Adrenal gland (tissue), 12 donors: ENCODE data around the gene CPSF4. TPM values are rescaled to one million over a fixed set of nuclear protein-coding genes. Genes with fewer than 3 reads are reported as not detected.
"Not testable (repeated sequence)": the region's sequence is repeated elsewhere in the genome, so short reads cannot be mapped to it uniquely, and the experiment has no call there.

ENCODE experiments used
- DNase-seq, 7 donors: peaks; one replicate each; pipeline ENCODE4 v3.0.0-alpha.2; 2019 to 2020
- H3K27ac ChIP-seq, 5 donors: fragments of 200-600 bp; sonication (generic) in 4 of 5; 1 replicate in 3 of 5; 2 replicates in 2 of 5; pipeline versions ENCODE4 v1.5.1 to v1.8.0; 2016 to 2020; ENCODE audit warnings: mild to moderate bottlenecking in 1 of 5
- H3K27me3 ChIP-seq: fragments of 200-600 bp; 2 replicates; pipeline ENCODE4 v1.8.0; 2021
- H3K36me3 ChIP-seq, 2 donors: fragments of 200-600 bp; replicated peaks in 1 of 2; 1 replicate in 1 of 2; 2 replicates in 1 of 2; pipeline versions ENCODE4 v1.5.1 to v1.8.0; 2018 to 2022
- H3K4me1 ChIP-seq, 2 donors: fragments of 200-600 bp; replicated peaks in 1 of 2; 1 replicate in 1 of 2; 2 replicates in 1 of 2; pipeline versions ENCODE4 v1.5.1 to v1.8.0; 2018 to 2021
- H3K4me3 ChIP-seq, 4 donors: fragments of 200-600 bp; sonication (generic) in 3 of 4; one replicate each; pipeline ENCODE4 v1.5.1; 2016 to 2018
- H3K9me3 ChIP-seq, 3 donors: fragments of 200-600 bp; sonication (generic) in 1 of 3; replicated peaks in 1 of 3; 1 replicate in 2 of 3; 2 replicates in 1 of 3; pipeline versions ENCODE4 v1.5.1 to v1.8.0; 2016 to 2021
- CTCF ChIP-seq, 6 experiments: fragments of 450-650 bp in 4 of 6; fragments of 200-600 bp in 2 of 6; sonication (generic) in 1 of 6; IDR thresholded peaks; 1 replicate in 5 of 6; 2 replicates in 1 of 6; pipeline versions ENCODE4 v1.5.1 to v1.8.0; 2016 to 2021; ENCODE audit warnings: antibody characterized with exemption in 6 of 6, mild to moderate bottlenecking in 2 of 6, moderate library complexity in 1 of 6
- POLR2A ChIP-seq, 2 donors: fragments of 450-650 bp; IDR thresholded peaks; one replicate each; pipeline ENCODE4 v1.6.1; 2017; ENCODE audit warnings: antibody characterized with exemption in 2 of 2, mild to moderate bottlenecking in 2 of 2, moderate library complexity in 1 of 2
- WGBS, 4 donors: extraction: QIAGEN DNeasy Blood & Tissue Kit in 2 of 4; methylation state at CpG; one replicate each; pipeline versions ENCODE4 v1.1.5 to v1.1.7; 2013 to 2017; 5-methylcytosine and 5-hydroxymethylcytosine counted together
- intact Hi-C, 2 donors: fragments of 100-400 bp; cut with DNase I; formaldehyde crosslinking; loops; one replicate each; pipeline versions ENCODE4 v1.14.1 to v1.15.0; 2022 to 2023
- polyA plus RNA-seq, 3 donors: library from polyadenylated mRNA; stranded (reverse); fragments of 200-250 nt in 2 of 3; fragments of 350-450 nt in 1 of 3; fragmentation: Illumina TruSeq in 1 of 3; extraction: RNeasy Lipid Tissue Mini Kit (QIAGEN cat#74804) in 1 of 3; gene quantifications; one replicate each; pipeline ENCODE4 v1.2.3, GENCODE V29; 2013 to 2014
- total RNA-seq, 9 donors: library from RNA; depleted of rRNA in 4 of 9; stranded (reverse); fragments of >200 nt in 4 of 9; fragments of 120-200 nt in 1 of 9; fragmentation: NEBNext Ultra II Directional in 1 of 9; extraction: Animal tissue kit (Norgen Biotek cat#: 25700) in 1 of 9; gene quantifications; one replicate each; pipeline versions ENCODE4 v1.1.0 to v1.2.4, GENCODE V29; 2013 to 2023
- donor health status: healthy with polysubstance abuse.
- donor health status: Bipolar disorder and iron deficiency.
- donor health status: DM: yes; HTN: yes; CAD: no.
- donor health status: DM: no; HTN: no; CAD: no.
- donor health status: DM: no; HTN: no; CAD: no.
- donor health status: DM: yes; HTN: yes; CAD: no.

Gene CPSF4
- total and polyA plus RNA-seq, 12 donors, result 16.0 to 40.5 (median 28.0) TPM

GRCh38 chr7:99428972-99429566 lies 9.7 kb upstream of the CPSF4 start:
- peaks cover 0 to 73% of the 10 kb centered on the region in 2 donors for H3K36me3 ChIP-seq
- 82 to 91% (median 85%) methylated on average over 6 to 10 of the region's 10 CpGs for WGBS, 4 donors

DNA sequence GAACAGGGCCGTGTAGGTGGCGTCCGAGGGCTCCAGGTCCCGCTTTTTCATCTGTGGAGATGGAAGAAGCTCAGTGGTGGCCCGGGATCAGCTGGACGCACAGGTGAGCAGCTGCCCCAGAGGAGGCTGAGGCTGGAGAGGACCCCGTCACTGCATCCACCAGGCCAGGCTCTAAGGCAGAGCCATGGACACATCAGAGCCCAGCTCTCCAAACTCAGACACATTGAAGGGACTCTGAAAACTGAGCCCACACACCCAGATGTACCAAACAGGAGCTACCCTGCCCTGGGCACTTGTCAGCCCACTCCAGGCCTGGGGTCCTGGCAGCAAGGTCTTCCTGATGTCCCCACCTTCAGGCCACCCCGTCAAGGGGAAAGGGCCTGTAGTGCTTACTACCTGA lies 9.0 kb upstream of the CPSF4 start:
- Histone ChIP-seq H3K4me3 (no peak overlapping the region), H3K9me3 (no peaks in the 10 kb centered on the region), H3K36me3 (peaks cover 0 to 72% of the 10 kb centered on the region in 2 donors), H3K27ac (no peak overlapping the region), H3K4me1 (no peaks in the 10 kb centered on the region), H3K27me3 (no peaks in the 10 kb centered on the region)
- DNase-seq, result no peak
- 79 to 92% (median 89%) methylated on average over 4 to 8 of the region's 8 CpGs for WGBS, 4 donors
- intact Hi-C loops, result no loop called here
- TF ChIP-seq CTCF (IDR thresholded peaks at IDR 0.05) (no peak), POLR2A (IDR thresholded peaks at IDR 0.05) (no peak)

More at GRCh38 chr7:99428972-99429566, 9.7 kb upstream of the CPSF4 start:
- Histone ChIP-seq H3K9me3 (no peaks in the 10 kb centered on the region), H3K4me3 (no peak overlapping the region), H3K27me3 (no peaks in the 10 kb centered on the region), H3K4me1 (no peaks in the 10 kb centered on the region), H3K27ac (no peak overlapping the region)
- no peak for DNase-seq
- intact Hi-C loops, result no loop called here
- TF ChIP-seq POLR2A (IDR thresholded peaks at IDR 0.05), result no peak

DNA sequence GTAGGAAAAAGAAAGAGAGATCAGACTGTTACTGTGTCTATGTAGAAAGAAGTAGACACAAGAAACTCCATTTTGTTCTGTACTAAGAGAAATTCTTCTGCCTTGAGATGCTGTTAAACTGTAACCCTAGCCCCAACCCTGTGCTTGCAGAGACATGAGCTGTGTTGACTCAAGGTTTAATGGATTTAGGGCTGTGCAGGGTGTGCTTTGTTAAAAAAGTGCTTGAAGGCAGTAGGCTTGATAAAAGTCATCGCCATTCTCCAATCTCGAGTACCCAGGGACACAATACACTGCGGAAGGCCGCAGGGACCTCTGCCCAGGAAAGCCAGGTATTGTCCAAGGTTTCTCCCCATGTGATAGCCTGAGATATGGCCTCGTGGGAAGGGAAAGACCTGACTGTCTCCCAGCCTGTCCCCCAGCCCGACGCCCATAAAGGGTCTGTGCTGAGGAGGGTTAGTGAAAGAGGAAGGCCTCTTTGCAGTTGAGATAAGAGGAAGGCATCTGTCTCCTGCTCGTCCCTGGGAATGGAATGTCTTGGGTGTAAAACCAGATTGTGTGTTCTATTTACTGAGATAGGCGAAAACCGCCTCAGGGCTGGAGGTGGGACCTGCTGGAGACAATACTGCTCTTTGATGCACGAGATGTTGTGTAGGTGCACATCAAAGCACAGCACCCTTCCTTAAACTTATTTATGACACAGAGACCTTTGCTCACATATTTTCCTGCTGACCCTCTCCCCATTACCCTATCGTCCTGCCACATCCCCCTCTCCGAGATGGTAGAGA lies 6.8 kb upstream of the CPSF4 start:
- H3K9me3 ChIP-seq, H3K27ac ChIP-seq, H3K4me1 ChIP-seq, intact Hi-C loops, DNase-seq, H3K27me3 ChIP-seq, H3K4me3 ChIP-seq: not testable (repeated sequence)
- WGBS, 4 donors, result 85 to 92% (median 86%) methylated on average over 8 to 13 of the region's 13 CpGs
- peaks cover 0 to 67% of the 10 kb centered on the region in 2 donors for H3K36me3 ChIP-seq

- TF ChIP-seq CTCF (IDR thresholded peaks at IDR 0.05) (no peak), POLR2A (IDR thresholded peaks at IDR 0.05) (no peak)
- DNase-seq, result no peak
- no peak overlapping the region for H3K4me3 ChIP-seq
- no peak overlapping the region for H3K27ac ChIP-seq
- intact Hi-C loops, result no loop called here
- no peaks in the 10 kb centered on the region for H3K27me3 ChIP-seq
- no peaks in the 10 kb centered on the region for H3K9me3 ChIP-seq
- 95 to 100% (median 97%) methylated on average over 3 to 9 of the region's 9 CpGs for WGBS, 4 donors
- H3K4me1 ChIP-seq, result peaks cover 5 to 6% of the 10 kb centered on the region in 2 donors
- H3K36me3 ChIP-seq, result peaks cover 0 to 65% of the 10 kb centered on the region in 2 donors
These were observed 5.6 kb upstream of the CPSF4 start for GRCh38 chr7:99433158-99433557.

GRCh38 chr7:99437946-99438572 lies 684 bp upstream of the CPSF4 start:
- peak overlapping the region in 3 of 4 donors; percentile 37 to 84 (median 47) for H3K4me3 ChIP-seq
- H3K36me3 ChIP-seq, result peaks cover 0 to 19% of the 10 kb centered on the region in 2 donors
- peak overlapping the region in 4 of 5 donors; percentile 54 to 86 (median 72) for H3K27ac ChIP-seq
- DNase-seq, result no peak
- intact Hi-C loops, result no loop called here
- no peaks in the 10 kb centered on the region for H3K9me3 ChIP-seq
- peaks cover 15% of the 10 kb centered on the region in 2 donors for H3K4me1 ChIP-seq
- TF ChIP-seq POLR2A (IDR thresholded peaks at IDR 0.05) (no peak), CTCF (IDR thresholded peaks at IDR 0.05) (no peak)
- 17 to 22% (median 19%) methylated on average over 16 to 20 of the region's 20 CpGs for WGBS, 4 donors
- no peaks in the 10 kb centered on the region for H3K27me3 ChIP-seq
